HS-5 (cell line): Measurements from ENCODE around the gene ARFGAP3.

ENCODE experiments used
- DNase-seq: peaks from one replicate; pipeline ENCODE4 v3.0.0-alpha.2; 2012; ENCODE audit warnings: low read depth

Gene ARFGAP3

DNA sequence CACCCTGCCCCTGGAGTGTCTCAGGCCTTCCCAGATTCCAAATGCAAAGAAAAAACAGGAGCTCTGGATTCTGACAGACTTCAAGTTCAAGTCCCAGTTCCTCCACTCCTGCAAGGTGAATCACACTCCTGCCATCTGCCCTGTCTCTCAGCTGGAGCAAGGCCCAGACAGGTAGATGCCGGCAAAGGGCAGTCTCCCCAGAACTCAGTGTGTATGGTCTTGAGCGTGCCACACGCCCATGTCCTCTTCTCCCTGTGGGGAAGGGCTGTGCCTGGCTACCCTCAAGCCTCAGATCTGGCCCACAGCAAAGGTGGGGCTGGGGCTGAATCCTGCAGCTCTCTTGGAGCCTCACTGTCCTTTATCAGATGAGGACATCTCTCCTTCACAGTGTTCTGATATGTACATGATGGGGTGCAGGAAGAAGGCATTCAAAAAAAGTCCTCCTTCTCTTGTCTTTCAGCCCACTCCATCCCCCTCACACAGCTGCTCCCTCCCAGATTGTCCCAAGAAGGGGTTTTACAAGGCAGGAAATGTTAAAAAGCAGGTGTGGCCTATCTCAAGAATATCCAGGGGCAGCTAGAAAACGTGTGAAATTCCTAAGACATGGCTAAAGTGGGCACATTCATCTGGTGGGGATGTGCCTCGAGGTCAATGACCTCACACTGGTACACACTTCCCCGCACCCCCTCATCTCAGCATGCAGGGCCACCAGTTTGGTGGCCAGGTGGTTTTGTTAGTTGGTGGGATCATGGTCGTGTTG lies 27.7 kb upstream of the ARFGAP3 start:
- no peak for DNase-seq

DNA sequence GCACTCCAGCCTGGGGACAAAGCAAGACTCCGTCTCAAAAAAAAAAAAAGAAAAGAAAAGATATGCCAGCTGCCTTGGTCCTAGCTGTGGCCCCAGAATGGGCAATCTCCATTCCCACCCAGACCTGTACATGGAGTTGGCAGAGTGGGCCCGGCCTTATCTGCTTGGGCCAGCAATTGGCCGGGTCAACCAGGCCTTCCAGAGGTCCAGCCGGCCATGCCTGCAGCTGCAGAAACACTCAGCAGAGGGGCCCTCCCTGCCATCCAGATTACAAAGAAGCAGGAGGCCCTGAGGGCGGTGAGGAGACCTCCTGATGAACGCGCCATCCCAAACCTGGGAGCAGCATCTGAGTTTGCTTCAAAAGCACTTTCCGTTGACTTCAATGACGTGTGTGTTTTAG lies 26.9 kb upstream of the ARFGAP3 start:
- DNase-seq, result no peak

DNA sequence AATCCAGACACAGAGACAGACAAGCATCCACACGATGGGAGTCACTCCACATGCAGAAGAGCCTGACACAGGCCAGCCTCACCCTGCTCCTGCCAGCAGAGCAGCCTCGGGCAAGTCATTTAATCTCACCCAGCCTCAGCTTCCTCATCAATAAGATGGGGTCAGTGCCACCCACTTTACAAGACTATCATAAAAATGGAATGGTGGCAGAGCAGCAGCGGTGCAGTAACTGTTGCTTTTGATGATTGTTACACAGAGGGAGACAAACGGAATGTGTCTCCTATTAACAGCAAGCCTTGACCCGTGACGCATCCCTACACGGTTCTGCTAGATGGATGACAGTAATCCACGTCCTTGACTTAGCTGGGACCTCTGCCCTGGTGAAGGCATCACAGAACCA lies 26.0 kb upstream of the ARFGAP3 start:
- DNase-seq, result no peak

DNA sequence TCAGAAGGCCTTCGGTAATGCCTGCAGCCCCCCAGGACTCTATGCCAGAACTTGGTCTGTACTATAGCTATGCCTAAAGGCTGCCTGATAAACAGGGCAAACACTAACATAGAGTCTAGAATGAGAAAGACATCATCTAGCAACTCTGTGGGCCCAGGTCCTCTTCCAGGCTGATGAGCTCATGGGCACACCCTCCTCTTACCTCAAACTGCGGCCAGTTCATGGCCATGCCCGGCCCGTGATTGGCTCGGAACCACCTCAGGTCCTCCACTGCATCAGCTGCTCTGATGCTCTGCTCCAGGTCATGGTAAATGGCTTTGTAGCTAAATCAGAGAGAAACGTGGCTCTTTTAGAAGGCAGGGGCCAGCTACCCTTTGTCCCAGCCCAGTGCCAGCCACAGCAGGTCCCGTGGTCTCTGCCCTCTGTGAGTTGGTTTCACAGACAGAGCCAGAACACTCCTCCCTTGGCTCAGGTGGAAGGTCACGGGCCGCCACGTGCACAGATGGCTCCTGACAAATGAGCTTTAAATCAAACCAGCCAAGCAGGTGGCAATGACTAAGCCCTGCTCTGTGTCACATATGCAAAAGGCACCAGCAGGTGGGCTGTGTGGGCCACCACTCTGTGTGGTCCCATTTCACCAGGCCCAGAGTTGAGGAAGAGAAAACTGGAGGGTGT lies 25.0 kb upstream of the ARFGAP3 start:
- DNase-seq, result no peak

DNA sequence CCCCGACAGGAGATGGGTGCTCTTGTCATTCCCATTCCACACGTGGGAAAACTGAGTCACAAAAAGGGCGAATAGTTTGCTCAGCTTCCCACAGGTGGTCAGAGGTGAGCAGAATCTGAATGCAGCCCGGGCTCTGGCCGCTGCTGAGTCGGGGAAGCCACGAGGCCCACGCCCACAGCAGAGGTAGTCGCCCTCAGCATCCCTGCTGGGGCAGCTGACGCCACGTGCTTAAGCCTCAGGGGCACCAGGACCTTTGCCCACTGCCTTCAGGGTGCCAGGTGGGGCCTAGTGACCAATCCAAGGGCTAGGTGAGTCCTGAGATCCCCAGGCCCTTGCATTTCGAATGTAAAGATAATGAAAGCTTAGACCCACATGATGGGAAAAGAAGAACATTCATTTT lies 24.2 kb upstream of the ARFGAP3 start:
- no peak for DNase-seq

DNA sequence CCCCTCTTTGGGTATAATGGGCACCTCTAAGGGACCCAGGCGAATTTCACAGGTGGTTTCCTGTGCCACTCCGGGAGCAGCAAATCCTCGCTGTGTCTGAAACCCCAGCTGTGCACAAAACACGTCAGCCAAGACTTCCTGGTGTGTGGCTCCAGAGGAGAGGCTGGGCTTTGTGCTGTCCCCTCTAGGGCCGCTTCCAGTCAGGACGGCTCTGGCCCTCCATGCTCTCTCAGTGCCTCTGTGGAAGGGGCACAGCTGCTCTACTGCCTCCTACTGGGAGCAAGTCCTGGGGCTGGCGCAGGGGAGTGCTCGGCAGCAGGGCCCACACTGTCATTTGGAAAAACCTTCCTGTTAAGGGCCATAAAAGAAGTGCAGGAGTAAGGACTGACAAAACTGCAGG lies 23.7 kb upstream of the ARFGAP3 start:
- DNase-seq, result no peak

DNA sequence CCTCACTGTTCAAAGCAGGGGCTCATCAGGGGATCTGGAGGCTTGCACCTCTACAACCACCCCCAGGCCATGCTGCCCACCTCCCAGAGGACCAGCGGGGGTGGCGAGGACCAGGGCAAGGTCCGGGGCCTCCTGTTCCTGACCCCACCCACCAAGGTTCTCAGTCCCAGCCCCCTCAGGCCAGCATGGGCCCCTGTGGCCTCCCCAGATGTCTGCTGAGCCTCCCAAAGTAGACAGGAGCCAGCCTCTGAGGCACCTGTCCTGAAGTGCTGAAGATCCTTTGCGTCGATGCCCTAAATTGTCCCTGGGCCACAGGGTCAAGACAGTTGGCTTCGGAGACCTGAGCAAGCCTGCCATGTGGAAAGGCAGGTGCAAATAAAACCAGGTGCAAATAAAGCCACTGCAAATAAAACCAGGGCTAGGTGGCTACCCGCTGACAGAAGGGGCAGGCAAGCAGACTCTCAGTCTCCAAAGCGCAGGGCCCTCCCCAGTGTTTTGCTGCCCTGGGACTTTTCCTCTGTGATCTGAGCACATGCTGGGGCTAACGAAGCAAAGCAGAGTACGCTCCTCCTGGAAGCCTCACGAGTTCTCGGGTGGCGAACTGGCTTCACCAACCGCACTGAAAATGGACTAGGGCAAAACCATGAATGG lies 22.4 kb upstream of the ARFGAP3 start:
- no peak for DNase-seq

DNA sequence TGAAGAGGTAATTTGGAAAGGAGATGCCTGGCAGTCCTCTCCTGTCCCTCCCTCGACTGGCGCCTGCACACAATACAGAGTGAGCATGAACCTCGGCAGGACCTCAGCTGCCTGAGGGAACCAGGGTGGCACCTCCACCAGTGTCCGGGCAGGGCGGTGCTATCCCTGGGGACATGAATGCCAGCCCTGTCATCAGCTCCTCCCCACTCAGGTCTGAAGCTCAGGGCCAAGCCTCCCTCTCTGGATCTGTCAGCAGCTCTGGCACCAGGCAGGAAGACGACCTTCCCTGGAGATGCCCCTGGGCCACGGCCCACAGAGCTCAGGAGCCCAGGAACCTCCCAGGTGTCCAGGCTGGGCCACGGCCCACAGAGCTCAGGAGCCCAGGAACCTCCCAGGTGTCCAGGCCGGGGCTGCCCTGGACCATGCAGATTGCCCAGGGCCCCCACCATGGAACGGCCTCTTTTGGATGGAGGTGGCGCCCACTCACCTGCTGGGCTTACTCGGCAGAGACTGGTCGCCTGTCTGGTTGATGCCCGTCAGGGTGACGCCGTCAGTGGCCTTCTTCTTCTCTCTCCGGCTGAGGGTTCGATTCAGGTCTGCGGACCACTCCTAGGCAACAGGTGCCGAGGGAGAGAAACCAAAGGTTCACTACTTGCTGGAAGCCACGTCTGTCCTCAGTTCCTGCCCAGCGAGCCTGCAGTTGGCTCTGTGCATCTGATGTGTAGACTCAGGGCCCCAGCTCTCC lies 21.7 kb upstream of the ARFGAP3 start:
- DNase-seq, result no peak

DNA sequence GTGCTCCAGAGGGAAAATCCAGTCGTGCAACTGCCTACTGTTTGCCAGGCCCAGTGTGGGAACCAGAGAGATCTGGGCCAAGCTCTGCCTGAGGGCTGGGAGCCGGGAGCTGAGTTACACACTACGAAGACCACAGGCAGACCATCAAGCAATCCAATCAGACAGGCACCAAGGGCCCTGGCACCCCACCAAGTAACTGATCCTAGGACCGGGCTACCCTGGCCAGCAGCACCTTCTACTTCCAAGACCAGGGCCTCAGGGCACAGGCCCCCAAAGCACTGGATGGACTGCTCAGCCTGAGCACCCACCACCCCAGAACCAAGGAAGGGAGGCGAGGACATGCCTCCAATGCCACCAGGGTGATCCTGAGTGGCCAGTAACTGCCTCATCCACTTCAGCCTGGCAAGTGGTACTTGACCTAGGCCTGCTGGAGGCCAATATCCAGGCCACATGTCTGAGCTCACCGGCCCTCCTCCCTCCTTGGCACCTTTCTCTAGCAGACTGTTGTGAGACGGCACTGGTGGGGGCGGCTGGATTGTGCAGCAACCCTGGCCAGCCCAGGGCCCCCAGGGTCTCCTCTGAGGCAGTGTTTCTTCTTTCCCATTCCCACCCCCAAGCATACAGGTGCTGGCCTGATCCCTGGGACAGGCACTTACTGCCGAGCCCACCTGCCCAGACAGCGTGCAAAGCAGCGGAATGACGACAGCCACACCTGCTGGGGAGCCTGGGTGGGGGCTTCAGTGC lies 20.7 kb upstream of the ARFGAP3 start:
- no peak for DNase-seq

DNA sequence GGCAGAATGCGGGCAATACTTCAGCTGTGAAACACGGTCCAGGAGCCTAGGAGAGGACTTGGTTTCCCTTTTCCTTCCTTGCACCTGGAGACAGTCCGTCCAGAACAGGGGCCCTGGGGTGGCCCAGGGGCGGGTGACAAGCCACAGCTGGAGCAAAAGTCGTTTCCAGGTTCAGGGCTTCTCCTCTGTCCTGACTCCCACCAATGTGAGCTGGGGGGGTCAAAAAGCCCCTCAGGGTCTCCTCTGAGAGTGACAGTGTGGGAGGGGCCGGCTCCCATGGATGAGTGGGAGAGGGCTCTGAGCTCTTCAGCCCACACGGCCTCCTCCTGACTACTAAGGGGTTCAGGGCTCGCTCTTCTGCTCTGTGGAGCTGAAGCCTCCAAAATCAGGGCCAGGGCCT lies 20.1 kb upstream of the ARFGAP3 start:
- no peak for DNase-seq

DNA sequence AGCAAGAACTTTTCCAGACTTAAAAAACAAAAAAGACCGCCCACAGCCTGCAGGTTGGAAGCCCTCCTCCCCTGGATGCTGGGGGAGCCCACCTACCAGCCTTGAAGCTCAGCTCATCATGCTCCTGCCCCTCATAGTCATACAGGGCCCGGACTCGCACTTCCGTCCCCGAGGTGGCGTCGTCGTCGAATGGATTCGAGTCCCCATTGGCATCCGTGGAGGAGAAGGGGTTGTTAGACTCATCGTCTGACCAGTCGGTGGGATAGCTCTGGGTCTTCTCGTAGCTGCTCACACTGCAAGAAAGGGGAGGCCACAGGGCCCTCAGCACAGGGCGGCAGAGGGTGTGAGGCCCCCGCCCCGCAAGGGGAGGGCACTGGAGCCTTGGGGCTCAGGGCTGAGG lies 19.0 kb upstream of the ARFGAP3 start:
- no peak for DNase-seq

DNA sequence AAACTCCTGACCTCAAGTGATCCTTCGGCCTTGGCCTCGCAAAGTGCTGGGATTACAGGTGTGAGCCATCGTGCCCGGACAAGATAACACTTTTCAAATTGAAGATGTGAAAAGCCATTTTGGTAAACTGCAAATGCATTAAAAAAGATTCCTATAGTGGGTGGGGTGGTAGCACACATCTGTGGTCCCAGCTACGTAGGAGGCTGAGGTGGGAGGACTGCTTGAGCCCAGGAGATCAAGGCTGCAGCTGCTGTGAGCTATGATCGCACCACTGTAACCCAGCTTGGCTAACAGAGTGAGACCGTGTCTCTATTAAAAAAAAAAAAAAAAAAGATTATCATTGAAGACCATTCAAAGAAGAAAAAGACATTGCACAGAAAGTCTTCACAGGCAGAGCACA lies 16.9 kb upstream of the ARFGAP3 start:
- DNase-seq, result no peak

DNA sequence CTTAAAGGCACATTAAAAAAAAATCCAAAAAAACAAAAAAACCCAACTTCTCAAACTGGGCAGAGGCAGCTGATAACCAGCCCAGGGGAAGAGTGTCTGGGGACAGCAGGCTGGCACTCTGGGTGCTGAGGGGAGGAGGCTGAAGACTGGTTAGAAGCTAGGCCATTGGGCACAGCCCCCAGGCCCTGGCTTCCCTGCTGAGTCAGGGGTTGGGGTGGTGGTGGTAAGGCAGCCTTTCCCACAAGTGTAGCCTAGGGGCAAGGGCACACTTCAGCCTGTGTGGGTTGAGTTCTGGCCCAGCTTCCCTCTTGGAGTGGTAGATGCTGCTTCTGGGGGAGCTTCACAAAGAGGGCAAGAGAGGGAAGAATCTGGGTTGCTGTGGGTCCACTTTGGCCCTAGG lies 16.3 kb upstream of the ARFGAP3 start:
- no peak for DNase-seq

DNA sequence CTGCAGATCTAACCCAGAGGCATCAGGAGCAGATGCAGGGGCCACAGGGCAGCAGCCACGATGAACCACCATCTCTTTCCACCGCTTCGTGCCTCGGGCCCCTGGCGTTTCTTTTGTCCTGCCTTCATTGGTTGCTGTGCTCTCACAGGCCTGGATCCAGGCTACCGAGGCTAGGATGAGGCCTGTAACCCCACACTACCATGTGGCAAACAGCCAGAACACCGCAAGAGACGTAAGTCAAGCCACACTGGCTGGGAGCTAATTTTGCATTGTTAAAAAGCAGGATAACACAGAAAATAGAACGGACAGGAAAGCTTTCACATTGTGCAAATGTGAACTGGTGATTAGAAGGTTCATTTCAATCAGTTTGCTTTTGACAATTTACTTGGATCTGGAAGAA lies 15.7 kb upstream of the ARFGAP3 start:
- no peak for DNase-seq

DNA sequence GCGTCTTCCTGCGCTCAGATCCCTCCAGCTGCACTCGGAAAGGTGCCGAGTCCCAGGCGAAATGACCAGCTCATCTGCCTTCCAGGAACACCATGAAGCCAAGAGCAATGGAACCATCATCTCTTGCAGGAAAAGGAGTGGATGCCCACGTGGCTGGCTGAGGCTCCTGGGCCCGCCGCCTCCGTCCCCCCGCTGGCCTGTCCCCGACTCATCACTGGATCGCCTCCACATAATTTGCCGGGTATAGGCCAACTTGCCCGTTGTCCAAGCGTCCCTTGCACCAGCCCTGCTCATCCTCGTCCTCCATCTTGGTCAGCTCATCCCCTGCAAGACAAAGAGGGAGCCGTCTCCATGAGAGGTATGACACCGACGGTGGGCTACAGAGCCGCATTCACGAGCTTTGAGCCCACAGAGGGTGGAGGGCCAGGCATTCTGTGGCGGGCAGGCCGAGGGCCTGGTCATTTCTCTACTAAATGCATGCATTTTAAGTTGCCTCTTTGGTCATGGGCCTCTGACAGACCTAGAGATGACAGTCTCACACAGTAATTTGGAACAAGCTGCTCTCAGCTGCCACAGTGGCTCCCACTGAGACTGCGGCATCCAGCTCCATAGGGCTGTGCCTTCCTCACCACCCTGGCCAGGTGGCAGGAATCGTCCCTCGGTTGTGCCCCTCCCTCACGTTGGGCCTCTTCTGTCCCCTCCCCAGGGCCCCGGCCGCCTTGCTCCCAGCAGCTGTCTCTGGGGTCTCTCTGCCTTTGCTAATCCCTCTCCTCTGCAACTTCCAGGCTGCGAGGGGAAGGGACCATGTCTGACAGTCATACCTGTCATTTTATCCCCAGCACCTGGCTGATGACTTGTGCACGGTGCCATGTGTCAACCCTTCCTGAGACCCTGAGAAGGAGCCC lies 14.3 kb upstream of the ARFGAP3 start:
- no peak for DNase-seq

DNA sequence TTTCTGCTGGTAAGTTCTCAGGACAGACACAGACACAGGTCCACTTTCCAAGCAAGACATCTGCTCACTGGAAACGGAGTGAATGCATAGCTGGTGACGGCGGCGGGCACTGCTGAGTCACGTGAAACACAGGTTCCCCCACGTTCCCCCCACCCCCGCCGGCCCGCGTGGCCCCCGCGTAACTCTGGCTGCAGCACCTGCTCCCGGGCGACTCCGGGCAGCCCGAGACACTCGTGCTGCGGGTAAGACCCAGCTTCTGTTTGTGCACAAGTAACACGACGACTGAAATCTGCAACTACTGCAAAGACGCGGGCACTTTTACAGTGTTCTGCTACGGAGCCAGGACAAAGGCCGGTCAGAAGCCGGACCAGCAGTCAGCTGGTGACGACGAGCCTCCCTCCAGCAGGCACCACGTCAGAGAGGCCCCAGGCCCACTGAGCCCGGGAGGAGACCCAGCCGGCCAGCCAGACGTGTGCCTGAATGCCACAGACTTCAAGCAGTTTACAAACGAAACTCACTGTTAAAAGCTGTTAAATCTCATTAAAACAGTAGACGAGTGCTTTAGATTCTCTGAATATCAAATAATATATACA lies 12.9 kb upstream of the ARFGAP3 start:
- no peak for DNase-seq

DNA sequence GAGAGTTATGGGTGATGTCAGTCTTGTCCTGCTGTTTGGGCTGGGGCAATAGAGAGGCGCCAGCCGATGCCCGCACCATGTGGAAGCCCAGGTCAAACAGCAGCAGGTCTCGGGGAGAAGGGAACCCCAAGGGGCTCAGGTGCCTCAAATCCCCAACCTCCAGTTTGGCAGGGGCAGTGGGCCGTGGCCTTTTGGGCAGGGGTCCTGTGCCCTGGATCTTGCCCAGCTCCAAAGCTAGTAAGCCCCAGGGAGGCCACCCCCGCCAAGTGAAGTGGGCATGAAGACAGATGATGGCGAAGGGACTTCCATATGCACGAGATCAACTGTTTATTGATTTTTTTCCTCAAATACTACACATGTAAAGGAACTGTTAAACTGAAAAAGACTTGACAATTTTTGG lies 12.4 kb upstream of the ARFGAP3 start:
- no peak for DNase-seq

DNA sequence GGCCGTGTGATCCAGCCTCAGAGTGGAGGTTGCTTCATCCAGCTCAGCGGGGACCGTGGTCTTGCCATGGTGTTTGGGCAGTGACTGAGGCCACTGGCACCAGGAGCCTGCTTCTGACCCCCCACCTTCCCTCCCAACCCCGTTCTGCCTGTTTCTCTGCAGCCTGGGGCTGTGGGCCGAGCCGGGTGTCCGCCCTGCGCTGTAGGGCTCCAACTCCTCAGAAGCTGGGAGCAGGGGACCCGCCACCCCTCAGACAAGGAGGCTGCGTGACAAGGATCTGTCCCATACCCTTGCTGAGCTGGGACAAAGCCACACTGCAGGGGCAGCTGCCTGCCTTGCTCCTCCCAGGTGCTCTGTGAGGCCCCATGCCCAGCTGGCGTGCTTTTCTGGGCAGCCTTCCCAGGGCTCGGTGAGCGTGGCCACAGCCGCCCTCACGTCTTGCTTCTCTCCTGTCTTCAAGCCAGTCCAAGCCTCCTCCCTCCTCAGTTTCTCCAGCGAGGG lies 11.7 kb upstream of the ARFGAP3 start:
- no peak for DNase-seq

DNA sequence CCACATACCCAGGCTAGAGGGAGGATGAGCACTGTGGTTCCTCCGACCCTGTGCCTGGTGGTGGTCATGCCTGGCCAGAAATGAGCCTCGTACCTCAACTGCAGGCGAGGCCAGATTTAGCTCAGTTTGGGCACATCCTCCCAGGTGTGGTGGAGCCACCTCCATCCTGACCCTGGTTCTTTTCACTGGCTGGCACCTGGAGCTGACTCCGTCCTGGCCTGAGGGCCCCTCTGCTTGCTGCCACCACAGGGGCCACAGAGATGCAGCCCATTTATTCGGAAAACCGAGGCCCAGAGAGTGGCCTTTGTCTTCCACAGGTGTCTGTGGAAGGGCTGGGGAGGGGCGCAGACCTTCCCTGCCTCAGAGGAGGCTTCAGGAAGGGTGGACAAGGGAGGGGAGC lies 9.0 kb upstream of the ARFGAP3 start:
- DNase-seq, result no peak

DNA sequence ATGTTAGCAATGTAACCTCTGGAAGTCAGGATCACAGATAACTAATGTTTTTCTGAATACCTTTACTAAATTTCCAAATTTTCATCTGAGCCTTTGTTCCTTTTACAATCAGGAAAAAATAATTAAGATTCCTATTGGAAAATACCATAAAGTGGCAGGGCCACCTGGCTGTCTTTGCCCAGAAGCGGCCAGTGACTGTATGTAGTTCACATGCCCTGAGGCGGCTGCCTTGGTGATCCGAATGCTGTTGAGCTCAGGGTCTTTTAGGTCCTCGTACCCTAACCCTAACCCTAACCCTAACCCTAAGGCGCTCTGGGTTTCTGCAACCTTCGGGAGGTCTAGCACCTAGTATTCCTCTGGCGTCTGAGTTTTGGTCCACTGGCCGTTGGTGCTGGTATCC lies 8.5 kb upstream of the ARFGAP3 start:
- no peak for DNase-seq
